ENCODE measurements around the gene PANK4. TPM values are rescaled to one million over a fixed set of nuclear protein-coding genes. Genes with fewer than 3 reads are reported as not detected.

The PANK4 gene
- total and polyA plus RNA-seq, 2 of the 8 experiments (the other 6 are each of a cell fraction or from before 2014, with no cell fraction given), result 20.1 to 29.7 TPM

GRCh38 chr1:2473198-2473597 lies 53.2 kb downstream of the PANK4 start:
- ChIA-PET POLR2A (ENCODE audit: partially characterized antibody) (no interaction called here), CTCF (ENCODE audit: partially characterized antibody) (interaction anchor here (0.8 kb wide), 1 partner anchor 30 kb away, joined by 3 read pairs; no protein-coding TSS in a partner anchor)
- no peak overlapping the region for H2AFZ ChIP-seq (ENCODE audit: low read length)
- no peak overlapping the region for H3K9ac ChIP-seq (replicated peaks in 1 of 4; ENCODE audit: extremely low read depth in 1 of 4, low read depth in 3 of 4, low read length in 3 of 4)
- H3K4me2 ChIP-seq (ENCODE audit: insufficient read depth in 1 of 2, low read depth in 2 of 2, low read length in 2 of 2), result no peak overlapping the region
- peaks cover 0 to 7% (median 0%) of the 10 kb centered on the region in 4 experiments; a peak in 2 of 7 replicates for H3K4me1 ChIP-seq (replicated peaks in 1 of 4; ENCODE audit: control insufficient read depth in 3 of 4, insufficient read depth in 4 of 4, low read length in 3 of 4)
- H2BK20ac ChIP-seq (ENCODE audit: low read length), result no peak overlapping the region
- H3K4ac ChIP-seq (replicated peaks; ENCODE audit: insufficient read length, low read depth, low read length), result no peak overlapping the region
- 88% methylated on average over 13 of the region's 13 CpGs; no CpG with 5 or more reads in 1 of the 2 experiments for WGBS, 2 experiments (ENCODE audit: extremely low coverage in 1 of 2, insufficient coverage in 1 of 2, insufficient read length in 1 of 2, insufficient replicate concordance in 2 of 2, low coverage in 1 of 2, low lambda C conversion rate in 2 of 2, missing lambda C conversion rate in 1 of 2)
- H3K4me3 ChIP-seq (ENCODE audit: extremely low read depth in 1 of 4, insufficient read depth in 2 of 4, low read depth in 3 of 4, low read length in 4 of 4), result no peak overlapping the region
- no peak overlapping the region for H3K18ac ChIP-seq (ENCODE audit: extremely low read depth, low read length)
- H2BK12ac ChIP-seq (ENCODE audit: low read depth, low read length), result no peak overlapping the region
- no peak overlapping the region for H3K14ac ChIP-seq (ENCODE audit: insufficient read length)
- no peak overlapping the region for H4K8ac ChIP-seq (ENCODE audit: extremely low read depth, insufficient read depth, low read length)
- H2BK5ac ChIP-seq (ENCODE audit: low read depth, low read length), result no peak overlapping the region
- H3K23me2 ChIP-seq (ENCODE audit: low read depth, low read length), result no peaks in the 10 kb centered on the region
- H2AK5ac ChIP-seq (ENCODE audit: low read depth, low read length), result no peak overlapping the region
- H2BK15ac ChIP-seq (ENCODE audit: low read length), result no peak overlapping the region
- DNase-seq (ENCODE audit: low read depth in 1 of 2, low spot score in 2 of 2) (no peak), FAIRE-seq (no peak)
- no peaks in the 10 kb centered on the region for H3K79me1 ChIP-seq (ENCODE audit: low read depth, low read length)
- H3K23ac ChIP-seq (ENCODE audit: insufficient read length), result no peak overlapping the region
- no peak overlapping the region for H2BK120ac ChIP-seq (replicated peaks; ENCODE audit: low read depth, low read length)
- H3K27ac ChIP-seq (ENCODE audit: low read depth, low read length), result no peak overlapping the region
- no peaks in the 10 kb centered on the region for H3K36me3 ChIP-seq (ENCODE audit: control insufficient read depth in 2 of 4, insufficient read depth in 4 of 4, low read length in 3 of 4)
- no peak overlapping the region for H4K91ac ChIP-seq (replicated peaks; ENCODE audit: insufficient read length, low read length)
- H3K9me3 ChIP-seq (ENCODE audit: insufficient read depth in 2 of 2, low read depth in 1 of 2, low read length in 1 of 2), result no peaks in the 10 kb centered on the region
- no peak overlapping the region for H4K5ac ChIP-seq (ENCODE audit: insufficient read length, low read depth, low read length)
- H3K79me2 ChIP-seq (ENCODE audit: control insufficient read depth in 1 of 2, insufficient read depth in 2 of 2, low read length in 2 of 2), result no peaks in the 10 kb centered on the region
- H3K56ac ChIP-seq (replicated peaks; ENCODE audit: insufficient read length, low read depth, low read length), result no peak overlapping the region
- H4K20me1 ChIP-seq (replicated peaks in 1 of 2; ENCODE audit: control insufficient read depth in 1 of 2, insufficient read depth in 2 of 2, low read length in 2 of 2), result peaks cover 2 to 3% of the 10 kb centered on the region in 2 experiments
- H3K27me3 ChIP-seq (replicated peaks in 1 of 4; ENCODE audit: control insufficient read depth in 3 of 4, extremely low read depth in 1 of 4, insufficient read depth in 3 of 4, low read length in 3 of 4), result no peaks in the 10 kb centered on the region; a peak in 2 of 7 replicates
- TF ChIP-seq, protein P1, sequence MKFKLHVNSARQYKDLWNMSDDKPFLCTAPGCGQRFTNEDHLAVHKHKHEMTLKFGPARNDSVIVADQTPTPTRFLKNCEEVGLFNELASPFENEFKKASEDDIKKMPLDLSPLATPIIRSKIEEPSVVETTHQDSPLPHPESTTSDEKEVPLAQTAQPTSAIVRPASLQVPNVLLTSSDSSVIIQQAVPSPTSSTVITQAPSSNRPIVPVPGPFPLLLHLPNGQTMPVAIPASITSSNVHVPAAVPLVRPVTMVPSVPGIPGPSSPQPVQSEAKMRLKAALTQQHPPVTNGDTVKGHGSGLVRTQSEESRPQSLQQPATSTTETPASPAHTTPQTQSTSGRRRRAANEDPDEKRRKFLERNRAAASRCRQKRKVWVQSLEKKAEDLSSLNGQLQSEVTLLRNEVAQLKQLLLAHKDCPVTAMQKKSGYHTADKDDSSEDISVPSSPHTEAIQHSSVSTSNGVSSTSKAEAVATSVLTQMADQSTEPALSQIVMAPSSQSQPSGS (IDR thresholded peaks at IDR 0.05; ENCODE audit: low read length), result no peak
- TF ChIP-seq CTCF (IDR thresholded peaks at IDR 0.05; ENCODE audit: control extremely low read depth in 1 of 3, insufficient read depth in 1 of 3, low read depth in 1 of 3, low read length in 3 of 3), result no peak
- no peak for TF ChIP-seq BCL11A (IDR thresholded peaks at IDR 0.05; ENCODE audit: low read depth in 2 of 2, low read length in 2 of 2)
- no peak for TF ChIP-seq SRF (IDR thresholded peaks at IDR 0.05; ENCODE audit: low read depth, low read length)
- TF ChIP-seq SUZ12 (IDR thresholded peaks at IDR 0.05; ENCODE audit: low read length), result no peak
- TF ChIP-seq KDM1A (IDR thresholded peaks at IDR 0.05; ENCODE audit: borderline replicate concordance, low read length), result no peak
- no peak for TF ChIP-seq E2F6 (IDR thresholded peaks at IDR 0.05)
- no peak for TF ChIP-seq MAFK (IDR thresholded peaks at IDR 0.05; ENCODE audit: low read depth, low read length)
- TF ChIP-seq ZNF274 (IDR thresholded peaks at IDR 0.05; ENCODE audit: borderline replicate concordance, extremely low read depth, low read length), result no peak

Data from H1 (cell line).